UCSD-AML1 (cell line): Measurements from ENCODE around the gene SLCO1A2.

Source experiments
- DNase-seq: peaks from one replicate; lab custom pipeline; 2025; ENCODE audit not compliant: unreplicated experiment; lab: John Stamatoyannopoulos, UW

Gene SLCO1A2

DNA sequence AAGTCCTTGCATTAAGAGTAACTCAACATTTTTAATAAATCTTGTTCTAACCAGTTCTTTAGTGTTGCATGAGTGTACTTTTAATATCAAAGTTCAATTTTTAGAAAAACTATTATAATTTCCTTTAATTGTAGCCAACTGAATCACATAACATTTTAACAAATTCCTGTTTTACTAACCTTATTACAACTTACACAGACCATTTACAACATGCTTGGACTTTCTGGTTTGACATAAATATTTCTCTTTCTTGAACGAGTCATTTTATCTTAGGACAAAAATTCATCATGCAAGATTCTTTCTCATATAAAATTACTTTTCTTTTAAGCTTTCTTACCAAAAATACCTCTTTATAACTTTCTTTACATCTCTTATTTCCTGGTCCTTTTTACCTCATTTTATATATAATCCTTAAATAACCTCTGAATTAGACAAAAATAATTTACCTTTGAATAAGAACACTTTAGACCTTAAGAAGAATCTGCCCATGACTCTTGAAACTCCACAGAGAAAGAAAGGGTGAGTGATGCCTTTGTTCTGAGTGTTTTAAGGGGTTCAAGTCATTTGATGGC lies 3.9 kb downstream of the SLCO1A2 start:
- no peak for DNase-seq

GRCh38 chr12:21328578-21328977 lies 6.1 kb downstream of the SLCO1A2 start:
- DNase-seq: no peak

DNA sequence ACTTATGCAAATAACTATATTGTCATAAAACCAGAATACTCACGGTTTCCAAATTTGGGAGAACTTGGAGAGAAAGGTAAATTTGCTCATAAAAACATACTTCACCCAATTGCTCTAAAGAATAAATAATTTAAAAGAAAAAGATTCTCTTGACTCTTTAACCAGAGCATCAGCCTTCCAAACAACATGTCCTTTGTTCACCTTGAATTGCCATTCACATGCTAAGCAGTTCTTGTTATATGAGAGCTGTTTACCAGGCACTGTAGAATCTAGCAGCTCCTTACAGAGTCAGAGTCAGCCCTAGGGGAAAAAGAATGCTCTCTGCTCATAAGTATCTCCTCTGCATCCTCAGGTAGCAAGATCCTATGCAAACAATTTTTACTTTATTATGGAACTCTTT lies 10.2 kb downstream of the SLCO1A2 start:
- no peak for DNase-seq

GRCh38 chr12:21323736-21324135 lies 11.0 kb downstream of the SLCO1A2 start:
- no peak for DNase-seq

GRCh38 chr12:21308785-21309184 lies 25.9 kb downstream of the SLCO1A2 start:
- no peak for DNase-seq

DNA sequence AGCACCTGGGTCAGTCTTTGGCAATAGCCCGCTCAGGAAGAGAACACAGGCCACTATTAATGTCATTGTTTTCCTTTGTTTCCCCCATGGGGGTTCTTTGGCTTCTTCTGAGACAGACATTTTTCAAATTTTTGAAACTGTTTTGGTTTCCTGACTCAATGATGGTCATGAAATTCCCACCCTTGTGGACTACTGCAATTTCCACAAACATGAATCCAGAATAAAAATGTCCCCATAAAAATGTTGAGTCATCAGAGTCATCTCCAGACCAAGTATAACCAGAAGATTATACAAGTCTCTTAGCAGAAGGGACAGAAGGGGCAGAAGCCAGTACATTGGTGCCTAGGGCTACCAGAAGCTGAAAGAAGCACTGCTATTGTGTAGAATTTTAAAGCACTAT lies 29.1 kb downstream of the SLCO1A2 start:
- no peak for DNase-seq

DNA sequence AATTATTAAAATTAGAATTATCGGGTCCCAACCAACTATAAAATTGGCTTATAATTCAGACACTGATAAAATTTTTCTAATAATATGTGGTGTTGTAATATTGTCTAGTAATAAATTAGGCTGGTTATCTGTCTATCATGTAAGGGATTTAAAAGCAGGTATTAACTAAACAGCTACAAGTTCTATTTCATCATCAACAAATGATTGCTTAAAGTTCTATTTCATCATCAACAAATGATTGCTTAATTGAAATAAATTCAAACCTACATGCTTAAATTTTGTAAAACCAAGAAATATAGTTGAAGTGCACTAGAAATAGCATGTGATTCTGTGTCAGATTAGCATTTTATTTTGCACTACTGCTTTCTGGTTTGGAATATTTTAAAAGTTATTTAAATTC lies 34.1 kb downstream of the SLCO1A2 start:
- DNase-seq: no peak

DNA sequence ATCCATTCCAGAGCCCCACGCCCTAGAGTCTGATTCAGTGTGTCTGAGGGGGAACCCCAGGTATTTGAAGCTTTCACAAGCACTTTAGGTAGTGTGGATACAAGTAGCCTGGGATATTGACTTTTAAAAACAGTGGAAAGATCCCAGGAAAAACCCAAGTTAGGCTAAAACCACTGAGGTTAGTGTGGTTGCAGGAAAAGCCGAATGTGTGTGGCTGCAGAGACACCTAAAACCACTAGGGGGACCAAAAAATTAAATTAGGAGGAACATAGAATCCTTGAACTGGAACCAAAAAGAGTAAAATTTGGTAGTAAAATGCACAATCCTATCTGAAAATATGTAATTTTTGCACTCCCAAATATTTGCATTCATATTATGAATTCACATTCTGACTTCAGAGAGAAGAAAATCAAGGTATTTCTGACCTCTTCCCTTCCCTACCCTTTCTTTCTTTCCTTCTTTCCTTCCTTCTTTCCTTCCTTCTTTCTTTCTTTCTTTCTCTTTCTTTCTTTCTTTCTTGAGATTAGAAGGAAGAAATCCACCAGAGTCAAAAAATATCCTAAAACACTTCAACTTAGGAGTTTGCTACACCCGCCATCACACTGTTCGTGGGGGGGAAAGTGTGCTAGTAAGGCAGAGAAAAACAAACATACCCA lies 37.8 kb downstream of the SLCO1A2 start:
- peak; percentile 7 for DNase-seq

DNA sequence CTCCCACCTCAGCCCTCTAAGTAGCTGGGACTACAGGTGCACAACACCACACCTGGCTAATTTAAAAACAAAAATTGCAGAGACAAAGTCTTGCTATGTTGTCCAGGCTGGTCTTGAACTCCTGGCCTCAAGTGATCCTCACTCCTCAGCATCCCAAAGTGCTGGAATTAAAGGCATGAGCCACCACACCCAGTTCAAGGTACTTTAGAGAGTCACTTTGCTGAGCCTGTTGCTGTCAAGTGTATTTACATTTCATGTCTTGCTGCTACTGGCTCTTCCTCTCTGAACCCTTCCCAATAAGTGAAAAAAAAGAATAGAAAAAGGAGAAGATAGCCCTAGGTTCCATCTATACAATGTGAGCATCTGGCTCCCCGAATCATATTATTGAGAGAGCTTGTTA lies 38.4 kb downstream of the SLCO1A2 start:
- no peak for DNase-seq

DNA sequence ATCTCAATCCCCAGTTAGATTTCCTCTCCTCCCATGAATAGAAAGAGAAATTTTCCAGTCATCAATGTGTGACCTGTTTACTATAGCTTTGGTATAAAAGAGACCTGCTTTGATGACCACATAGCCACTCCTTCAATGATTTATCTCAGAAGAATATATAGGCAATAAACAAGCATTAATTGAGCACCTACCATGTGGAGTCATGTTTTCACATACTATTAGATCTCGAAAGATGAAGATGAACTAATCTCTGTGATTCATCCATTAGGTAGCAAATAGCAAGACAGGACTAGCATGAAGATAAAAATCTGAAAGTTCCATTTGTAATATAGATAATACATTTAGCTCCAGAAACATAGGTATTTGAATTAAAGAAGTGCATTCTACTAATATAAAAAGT lies 40.5 kb downstream of the SLCO1A2 start:
- no peak for DNase-seq

- DNase-seq: no peak
Observed at GRCh38 chr12:21292111-21292510, 42.6 kb downstream of the SLCO1A2 start.

DNA sequence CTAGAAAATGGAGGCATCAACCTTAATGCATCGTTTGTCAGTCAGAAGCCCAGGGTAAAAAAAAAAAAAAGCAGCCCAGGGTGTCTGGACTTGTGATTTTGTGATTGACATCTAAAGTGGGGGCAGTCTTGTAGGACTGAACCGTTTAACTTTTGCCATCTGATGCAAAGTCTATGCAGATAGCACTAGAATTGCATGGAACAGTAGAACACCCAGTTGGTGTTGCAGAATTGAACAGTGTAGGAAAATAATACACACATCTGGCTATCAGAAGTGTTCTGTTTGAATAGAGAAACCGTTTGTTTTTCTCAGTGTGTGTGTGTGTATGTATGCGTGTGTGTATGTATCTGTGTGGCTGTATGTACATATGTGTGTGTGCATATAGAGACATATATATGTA lies 45.0 kb downstream of the SLCO1A2 start:
- no peak for DNase-seq

- DNase-seq: no peak
Observed at GRCh38 chr12:21276826-21277225, 57.9 kb downstream of the SLCO1A2 start.

- DNase-seq: no peak
Observed at GRCh38 chr12:21265932-21266331, 68.8 kb downstream of the SLCO1A2 start.

- DNase-seq: no peak
Observed at GRCh38 chr12:21264232-21264631, 70.5 kb downstream of the SLCO1A2 start.

GRCh38 chr12:21257172-21257571 lies 77.5 kb downstream of the SLCO1A2 start:
- DNase-seq: no peak

DNA sequence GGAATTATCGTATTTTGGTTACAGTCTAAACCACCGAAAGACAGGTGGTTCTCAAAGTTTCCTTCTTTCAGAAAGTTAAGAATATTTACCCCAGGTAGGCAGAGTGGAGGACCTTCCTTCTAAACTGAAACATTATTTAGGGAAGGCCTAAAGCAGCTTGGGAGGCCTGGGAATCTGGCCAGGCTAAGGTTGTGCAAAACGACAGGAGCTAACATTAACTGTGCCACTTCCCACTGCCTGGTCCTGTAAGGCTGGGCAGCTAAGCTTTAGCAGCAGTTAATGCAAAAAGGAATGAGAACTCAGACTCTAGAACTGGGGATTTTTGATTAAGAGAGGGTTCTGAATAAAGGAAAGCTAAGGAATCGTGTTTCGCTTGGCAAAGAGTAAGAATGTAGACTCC lies 82.6 kb downstream of the SLCO1A2 start:
- no peak for DNase-seq

DNA sequence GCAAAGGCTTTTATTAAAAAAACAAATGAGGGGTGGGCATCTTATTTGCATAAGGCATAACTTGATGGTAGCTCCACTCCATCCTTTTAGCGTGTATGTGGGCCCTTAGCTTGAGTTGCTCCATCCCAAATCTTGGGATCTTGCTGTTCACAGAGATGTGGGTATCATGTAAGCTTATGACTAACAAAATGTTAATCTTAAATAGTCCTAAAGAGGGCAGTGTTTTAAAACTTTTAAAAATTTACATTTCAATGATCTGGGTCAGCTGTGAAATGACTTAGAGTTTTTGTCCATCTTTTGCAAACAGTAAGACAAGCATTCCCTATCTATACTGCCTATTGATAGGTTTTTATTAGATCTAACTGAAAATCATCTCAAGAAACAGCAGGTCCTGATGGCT lies 86.0 kb downstream of the SLCO1A2 start:
- no peak for DNase-seq

DNA sequence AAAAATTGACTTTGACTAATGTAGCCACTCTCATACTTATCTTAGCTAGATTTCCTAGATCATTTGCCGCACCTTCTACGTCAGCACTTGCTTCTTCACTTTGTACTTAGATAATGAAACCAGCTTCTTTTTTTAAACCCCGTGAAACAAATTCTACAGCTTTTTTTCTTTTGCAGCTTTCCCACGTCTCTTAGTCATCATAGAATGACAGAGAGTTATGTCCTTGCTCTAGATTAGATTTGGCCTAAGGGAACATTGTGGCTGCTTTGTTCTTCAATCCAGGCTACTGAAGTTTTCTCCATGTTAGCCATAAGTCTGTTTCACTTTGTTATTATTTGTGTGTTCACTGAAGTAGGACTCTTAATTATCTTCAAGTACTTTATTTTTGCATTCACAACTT lies 94.9 kb downstream of the SLCO1A2 start:
- no peak for DNase-seq

GRCh38 chr12:21234395-21234794 lies 100.3 kb downstream of the SLCO1A2 start:
- no peak for DNase-seq

- DNase-seq: no peak
Observed at GRCh38 chr12:21223930-21224329, 110.8 kb downstream of the SLCO1A2 start.

- DNase-seq: no peak
Observed at GRCh38 chr12:21221778-21222177, 112.9 kb downstream of the SLCO1A2 start.

GRCh38 chr12:21221072-21221471 lies 113.6 kb downstream of the SLCO1A2 start:
- no peak for DNase-seq
